ENCODE measurements around the gene EIPR1.

- TF ChIP-seq ZNF274 (IDR thresholded peaks at IDR 0.05; ENCODE audit: low read depth, low read length) (no peak), YY1 (IDR thresholded peaks at IDR 0.05; ENCODE audit: insufficient read depth, insufficient read length) (no peak)
These were observed 77.9 kb downstream of the EIPR1 start for GRCh38 chr2:3299703-3300102.
